ENCODE results near the gene ANK2.
"Not testable (repeated sequence)": the region's sequence is repeated elsewhere in the genome, so short reads cannot be mapped to it uniquely, and the experiment has no call there.

Gene ANK2

DNA sequence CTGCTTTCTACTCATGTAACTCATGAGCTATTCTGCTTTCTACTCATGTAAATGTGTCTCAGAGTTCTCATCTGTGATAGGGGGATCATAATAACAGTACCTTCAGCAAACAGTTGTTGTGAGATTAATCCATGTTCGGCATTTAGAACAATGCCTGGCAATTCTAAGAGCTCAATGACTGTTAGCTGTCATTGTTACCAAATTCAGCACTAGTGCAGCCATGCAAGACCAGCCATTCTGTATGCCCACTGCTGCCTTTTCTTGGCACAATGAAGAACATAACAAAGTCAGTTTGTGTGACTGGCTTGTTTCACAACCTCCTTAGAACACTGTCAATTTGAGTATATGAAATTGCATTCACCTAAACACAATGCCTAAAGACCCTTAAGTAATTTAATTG is 163.2 kb downstream of the ANK2 start:
- no peaks in the 10 kb centered on the region for H3K27me3 ChIP-seq (ENCODE audit: control insufficient read depth in 1 of 2, insufficient read depth in 2 of 2, low read length in 2 of 2)
- H3K4me3 ChIP-seq (ENCODE audit: low read depth in 1 of 2, low read length in 2 of 2), result no peak overlapping the region
- no peak overlapping the region for H3K9ac ChIP-seq (ENCODE audit: low read depth in 1 of 2, low read length in 2 of 2)
- no peaks in the 10 kb centered on the region for H3K4me1 ChIP-seq (ENCODE audit: control insufficient read depth in 1 of 2, insufficient read depth in 2 of 2, low read length in 2 of 2)
- H3K9me3 ChIP-seq (ENCODE audit: control insufficient read depth in 1 of 2, low read length in 2 of 2), result no peaks in the 10 kb centered on the region
- H3K36me3 ChIP-seq (ENCODE audit: control insufficient read depth in 1 of 2, insufficient read depth in 2 of 2, low read length in 2 of 2), result no peaks in the 10 kb centered on the region
- H3K27ac ChIP-seq (ENCODE audit: low read depth, low read length), result no peak overlapping the region

DNA sequence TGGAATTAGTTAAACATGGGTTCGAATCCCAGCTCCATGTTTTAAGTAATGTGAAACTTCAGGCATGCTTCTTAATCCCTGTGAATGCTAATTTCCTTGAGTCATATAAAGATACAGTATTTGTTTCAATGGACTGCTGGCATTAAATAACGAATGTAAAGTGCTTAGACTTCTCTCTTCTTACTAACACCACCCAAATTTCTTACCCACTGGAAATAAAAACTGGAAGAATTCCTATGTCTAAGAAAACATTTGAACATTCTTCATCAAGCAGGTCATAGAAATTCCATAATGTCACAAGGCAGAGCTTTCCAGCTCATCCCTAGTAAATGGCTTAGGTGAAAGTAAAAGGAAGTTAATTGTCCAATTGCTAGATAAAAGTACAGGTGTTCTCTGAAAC is 172.5 kb downstream of the ANK2 start:
- Histone ChIP-seq H3K27me3 (ENCODE audit: control insufficient read depth in 1 of 2, insufficient read depth in 2 of 2, low read length in 2 of 2) (no peaks in the 10 kb centered on the region), H3K4me1 (ENCODE audit: control insufficient read depth in 1 of 2, insufficient read depth in 2 of 2, low read length in 2 of 2) (no peaks in the 10 kb centered on the region), H3K4me3 (ENCODE audit: low read depth in 1 of 2, low read length in 2 of 2) (no peak overlapping the region), H3K36me3 (ENCODE audit: control insufficient read depth in 1 of 2, insufficient read depth in 2 of 2, low read length in 2 of 2) (no peaks in the 10 kb centered on the region), H3K27ac (ENCODE audit: low read depth, low read length) (no peak overlapping the region), H3K9me3 (ENCODE audit: control insufficient read depth in 1 of 2, low read length in 2 of 2) (no peaks in the 10 kb centered on the region), H3K9ac (ENCODE audit: low read depth in 1 of 2, low read length in 2 of 2) (no peak overlapping the region)

DNA sequence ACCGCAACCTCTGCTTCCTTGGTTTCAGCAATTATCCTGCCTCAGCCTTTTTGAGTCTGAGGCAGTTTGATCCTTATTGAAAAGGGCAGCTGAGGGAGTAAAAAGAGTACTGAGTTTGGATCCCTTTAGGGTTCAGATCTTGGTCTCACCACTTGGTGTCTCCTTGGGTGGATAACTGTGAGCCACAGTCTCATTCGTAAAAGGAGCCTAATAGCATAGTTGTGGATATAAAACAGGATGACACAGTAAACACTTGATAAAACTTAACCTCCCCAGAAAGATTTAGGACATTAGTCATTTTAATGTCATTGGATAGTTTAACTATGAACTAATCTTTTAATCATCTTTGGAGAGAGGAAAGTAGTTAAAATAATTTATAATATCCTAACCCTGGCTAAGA is 173.0 kb downstream of the ANK2 start:
- Histone ChIP-seq H3K27me3 (ENCODE audit: control insufficient read depth in 1 of 2, insufficient read depth in 2 of 2, low read length in 2 of 2) (no peaks in the 10 kb centered on the region), H3K4me3 (ENCODE audit: low read depth in 1 of 2, low read length in 2 of 2) (no peak overlapping the region), H3K9ac (ENCODE audit: low read depth in 1 of 2, low read length in 2 of 2) (no peak overlapping the region), H3K36me3 (ENCODE audit: control insufficient read depth in 1 of 2, insufficient read depth in 2 of 2, low read length in 2 of 2) (no peaks in the 10 kb centered on the region), H3K27ac (ENCODE audit: low read depth, low read length) (no peak overlapping the region), H3K9me3 (ENCODE audit: control insufficient read depth in 1 of 2, low read length in 2 of 2) (no peaks in the 10 kb centered on the region), H3K4me1 (ENCODE audit: control insufficient read depth in 1 of 2, insufficient read depth in 2 of 2, low read length in 2 of 2) (no peaks in the 10 kb centered on the region)

DNA sequence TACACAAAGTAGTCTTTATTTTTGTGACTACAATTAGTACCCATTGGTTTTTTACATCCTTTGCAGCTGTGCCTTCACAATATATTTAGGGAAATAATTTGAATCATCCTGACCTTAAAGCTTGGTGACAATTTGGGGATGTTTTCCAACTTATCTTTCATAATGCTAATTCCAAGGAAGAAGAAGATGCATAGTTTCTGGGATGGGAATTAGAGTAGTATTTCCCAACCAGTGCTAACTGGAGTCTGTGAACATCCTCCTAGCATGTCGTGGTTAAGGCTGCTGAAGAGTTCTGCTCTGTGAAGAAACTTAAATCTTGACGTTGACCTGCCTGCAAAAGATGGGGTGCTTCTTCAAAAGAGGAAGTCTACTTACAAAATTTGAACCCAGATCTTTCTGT is 173.5 kb downstream of the ANK2 start:
- Histone ChIP-seq H3K4me1 (ENCODE audit: control insufficient read depth in 1 of 2, insufficient read depth in 2 of 2, low read length in 2 of 2) (no peaks in the 10 kb centered on the region), H3K36me3 (ENCODE audit: control insufficient read depth in 1 of 2, insufficient read depth in 2 of 2, low read length in 2 of 2) (no peaks in the 10 kb centered on the region), H3K27ac (ENCODE audit: low read depth, low read length) (no peak overlapping the region), H3K9ac (ENCODE audit: low read depth in 1 of 2, low read length in 2 of 2) (no peak overlapping the region), H3K27me3 (ENCODE audit: control insufficient read depth in 1 of 2, insufficient read depth in 2 of 2, low read length in 2 of 2) (no peaks in the 10 kb centered on the region), H3K4me3 (ENCODE audit: low read depth in 1 of 2, low read length in 2 of 2) (no peak overlapping the region), H3K9me3 (ENCODE audit: control insufficient read depth in 1 of 2, low read length in 2 of 2) (no peaks in the 10 kb centered on the region)

DNA sequence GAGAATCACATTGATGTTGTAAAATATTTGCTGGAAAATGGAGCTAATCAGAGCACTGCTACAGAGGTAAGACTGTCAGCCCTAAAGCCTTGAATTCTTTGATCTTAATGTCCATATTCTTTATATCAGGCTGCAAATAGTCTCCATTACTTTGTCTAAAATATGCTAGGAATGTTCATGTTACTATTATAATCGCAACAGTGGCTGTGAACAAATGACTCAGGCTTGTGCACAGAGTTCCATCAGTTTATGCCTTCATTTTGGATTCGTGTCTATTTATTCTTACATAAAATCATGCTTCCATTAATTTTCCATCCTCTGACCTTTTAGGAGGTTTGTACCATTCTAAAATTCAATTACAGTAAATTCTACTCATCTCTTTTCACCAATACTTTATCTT is 182.7 kb downstream of the ANK2 start:
- Histone ChIP-seq H3K36me3 (ENCODE audit: control insufficient read depth in 1 of 2, insufficient read depth in 2 of 2, low read length in 2 of 2) (no peaks in the 10 kb centered on the region), H3K27me3 (ENCODE audit: control insufficient read depth in 1 of 2, insufficient read depth in 2 of 2, low read length in 2 of 2) (no peaks in the 10 kb centered on the region), H3K4me1 (ENCODE audit: control insufficient read depth in 1 of 2, insufficient read depth in 2 of 2, low read length in 2 of 2) (no peaks in the 10 kb centered on the region), H3K9me3 (ENCODE audit: control insufficient read depth in 1 of 2, low read length in 2 of 2) (no peaks in the 10 kb centered on the region), H3K9ac (ENCODE audit: low read depth in 1 of 2, low read length in 2 of 2) (no peak overlapping the region), H3K4me3 (ENCODE audit: low read depth in 1 of 2, low read length in 2 of 2) (no peak overlapping the region), H3K27ac (ENCODE audit: low read depth, low read length) (no peak overlapping the region)

DNA sequence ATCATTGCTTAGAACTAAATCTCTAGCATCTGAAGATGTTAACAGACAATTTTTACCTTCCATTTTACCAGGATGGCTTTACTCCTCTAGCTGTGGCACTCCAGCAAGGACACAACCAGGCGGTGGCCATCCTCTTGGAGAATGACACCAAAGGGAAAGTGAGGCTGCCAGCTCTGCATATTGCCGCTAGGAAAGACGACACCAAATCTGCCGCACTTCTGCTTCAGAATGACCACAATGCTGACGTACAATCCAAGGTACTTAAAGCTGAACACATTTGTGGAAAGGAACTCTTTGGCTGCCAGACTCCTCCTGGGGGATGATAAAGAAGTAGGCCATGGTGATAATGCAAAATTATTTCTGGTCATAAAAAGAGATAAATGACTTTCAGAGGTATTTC is 187.5 kb downstream of the ANK2 start:
- no peak overlapping the region for H3K4me3 ChIP-seq (ENCODE audit: low read depth in 1 of 2, low read length in 2 of 2)
- no peaks in the 10 kb centered on the region for H3K27me3 ChIP-seq (ENCODE audit: control insufficient read depth in 1 of 2, insufficient read depth in 2 of 2, low read length in 2 of 2)
- H3K36me3 ChIP-seq (ENCODE audit: control insufficient read depth in 1 of 2, insufficient read depth in 2 of 2, low read length in 2 of 2), result no peaks in the 10 kb centered on the region
- no peak overlapping the region for H3K9ac ChIP-seq (ENCODE audit: low read depth in 1 of 2, low read length in 2 of 2)
- no peak overlapping the region for H3K27ac ChIP-seq (ENCODE audit: low read depth, low read length)
- no peaks in the 10 kb centered on the region for H3K4me1 ChIP-seq (ENCODE audit: control insufficient read depth in 1 of 2, insufficient read depth in 2 of 2, low read length in 2 of 2)
- H3K9me3 ChIP-seq (ENCODE audit: control insufficient read depth in 1 of 2, low read length in 2 of 2), result no peaks in the 10 kb centered on the region

DNA sequence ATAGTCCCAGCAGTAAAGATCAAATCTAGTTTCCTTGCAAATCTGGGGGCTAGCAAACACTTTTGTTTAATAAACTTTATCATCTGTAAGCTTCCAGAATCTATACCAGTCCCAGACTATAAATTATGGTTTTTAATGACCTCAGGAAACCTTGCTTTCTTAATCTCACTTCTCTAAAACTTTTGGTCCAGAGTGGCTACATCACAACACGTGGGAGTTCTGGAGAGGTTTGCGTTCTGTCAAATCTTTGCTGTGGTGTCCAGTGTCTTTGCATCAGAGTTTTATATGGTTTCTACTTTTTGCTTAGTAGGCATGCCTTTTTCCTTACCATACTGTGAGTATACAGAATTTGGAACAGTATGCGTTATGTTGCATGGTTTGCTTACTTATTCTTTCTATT is 193.9 kb downstream of the ANK2 start:
- Histone ChIP-seq H3K36me3 (ENCODE audit: control insufficient read depth in 1 of 2, insufficient read depth in 2 of 2, low read length in 2 of 2) (no peaks in the 10 kb centered on the region), H3K4me1 (ENCODE audit: control insufficient read depth in 1 of 2, insufficient read depth in 2 of 2, low read length in 2 of 2) (no peaks in the 10 kb centered on the region)

DNA sequence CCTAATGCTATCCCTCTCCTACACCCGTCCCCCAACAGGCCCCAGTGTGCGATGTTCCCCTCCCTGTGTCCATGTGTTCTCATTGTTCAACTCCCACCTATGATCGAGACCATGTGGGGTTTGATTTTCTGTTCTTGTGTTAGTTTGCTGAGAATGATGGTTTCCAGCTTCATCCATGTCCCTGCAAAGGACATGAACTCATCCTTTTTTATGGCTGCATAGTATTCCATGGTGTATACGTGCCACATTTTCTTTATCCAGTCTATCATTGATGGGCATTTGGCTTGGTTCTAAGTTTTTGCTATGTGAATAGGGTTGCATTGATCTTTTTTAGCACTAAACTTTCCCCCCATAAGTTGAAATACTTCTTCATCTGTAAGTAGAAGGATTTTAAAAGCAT is 195.3 kb downstream of the ANK2 start:
- H3K27me3 ChIP-seq (ENCODE audit: control insufficient read depth in 1 of 2, insufficient read depth in 2 of 2, low read length in 2 of 2); H3K36me3 ChIP-seq (ENCODE audit: control insufficient read depth in 1 of 2, insufficient read depth in 2 of 2, low read length in 2 of 2); H3K4me3 ChIP-seq (ENCODE audit: low read depth in 1 of 2, low read length in 2 of 2): not testable (repeated sequence)

More for the DNA sequence above, 193.9 kb downstream of the ANK2 start:
- H3K4me3 ChIP-seq (ENCODE audit: low read depth in 1 of 2, low read length in 2 of 2), result no peak overlapping the region
- no peaks in the 10 kb centered on the region for H3K27me3 ChIP-seq (ENCODE audit: control insufficient read depth in 1 of 2, insufficient read depth in 2 of 2, low read length in 2 of 2)
- no peaks in the 10 kb centered on the region for H3K9me3 ChIP-seq (ENCODE audit: control insufficient read depth in 1 of 2, low read length in 2 of 2)
- H3K9ac ChIP-seq (ENCODE audit: low read depth in 1 of 2, low read length in 2 of 2), result no peak overlapping the region
- H3K27ac ChIP-seq (ENCODE audit: low read depth, low read length), result no peak overlapping the region

DNA sequence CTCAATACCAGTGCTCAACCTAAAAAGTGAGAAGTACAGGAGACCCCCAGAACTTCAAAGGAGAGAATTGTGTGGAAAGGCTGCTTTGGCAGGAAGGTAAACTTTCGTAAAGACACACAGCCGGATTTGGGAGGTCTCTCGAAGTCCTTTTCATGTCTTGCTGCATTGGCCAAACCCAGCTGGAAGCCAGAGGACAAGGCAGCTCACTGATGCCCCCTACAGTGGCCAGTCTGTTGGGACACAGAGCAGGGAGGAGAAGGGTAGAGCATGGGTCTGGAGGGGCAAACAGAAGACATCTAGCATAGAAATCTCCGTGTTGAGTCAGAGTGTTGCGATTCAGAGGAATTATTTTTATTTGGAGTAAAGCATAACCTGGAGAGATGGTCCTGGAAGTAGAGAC is 198.9 kb downstream of the ANK2 start:
- no peaks in the 10 kb centered on the region for H3K9me3 ChIP-seq (ENCODE audit: control insufficient read depth in 1 of 2, low read length in 2 of 2)
- H3K27ac ChIP-seq (ENCODE audit: low read depth, low read length), result no peak overlapping the region
- no peak overlapping the region for H3K9ac ChIP-seq (ENCODE audit: low read depth in 1 of 2, low read length in 2 of 2)
- H3K4me1 ChIP-seq (ENCODE audit: control insufficient read depth in 1 of 2, insufficient read depth in 2 of 2, low read length in 2 of 2), result no peaks in the 10 kb centered on the region
- no peaks in the 10 kb centered on the region for H3K27me3 ChIP-seq (ENCODE audit: control insufficient read depth in 1 of 2, insufficient read depth in 2 of 2, low read length in 2 of 2)
- no peaks in the 10 kb centered on the region for H3K36me3 ChIP-seq (ENCODE audit: control insufficient read depth in 1 of 2, insufficient read depth in 2 of 2, low read length in 2 of 2)
- H3K4me3 ChIP-seq (ENCODE audit: low read depth in 1 of 2, low read length in 2 of 2), result no peak overlapping the region

More for the DNA sequence above, 195.3 kb downstream of the ANK2 start:
- not testable (repeated sequence) for H3K9me3 ChIP-seq (ENCODE audit: control insufficient read depth in 1 of 2, low read length in 2 of 2); H3K27ac ChIP-seq (ENCODE audit: low read depth, low read length); H3K9ac ChIP-seq (ENCODE audit: low read depth in 1 of 2, low read length in 2 of 2); H3K4me1 ChIP-seq (ENCODE audit: control insufficient read depth in 1 of 2, insufficient read depth in 2 of 2, low read length in 2 of 2)

DNA sequence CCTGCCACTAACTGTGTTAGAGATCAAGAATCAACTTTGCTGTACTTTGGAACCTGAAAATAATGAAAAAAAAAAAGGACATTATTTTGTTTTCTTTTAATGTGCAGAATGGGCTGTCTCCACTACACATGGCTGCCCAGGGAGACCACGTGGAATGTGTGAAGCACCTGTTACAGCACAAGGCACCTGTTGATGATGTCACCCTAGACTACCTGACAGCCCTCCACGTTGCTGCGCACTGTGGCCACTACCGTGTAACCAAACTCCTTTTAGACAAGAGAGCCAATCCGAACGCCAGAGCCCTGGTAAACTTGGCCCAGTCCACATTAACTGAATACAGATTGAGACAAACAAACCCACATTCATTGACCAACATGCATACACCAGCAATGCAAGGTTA is 206.2 kb downstream of the ANK2 start:
- Histone ChIP-seq H3K4me3 (ENCODE audit: low read depth in 1 of 2, low read length in 2 of 2) (no peak overlapping the region), H3K4me1 (ENCODE audit: control insufficient read depth in 1 of 2, insufficient read depth in 2 of 2, low read length in 2 of 2) (no peaks in the 10 kb centered on the region), H3K9ac (ENCODE audit: low read depth in 1 of 2, low read length in 2 of 2) (no peak overlapping the region), H3K36me3 (ENCODE audit: control insufficient read depth in 1 of 2, insufficient read depth in 2 of 2, low read length in 2 of 2) (no peaks in the 10 kb centered on the region), H3K27me3 (ENCODE audit: control insufficient read depth in 1 of 2, insufficient read depth in 2 of 2, low read length in 2 of 2) (no peaks in the 10 kb centered on the region), H3K27ac (ENCODE audit: low read depth, low read length) (no peak overlapping the region), H3K9me3 (ENCODE audit: control insufficient read depth in 1 of 2, low read length in 2 of 2) (no peaks in the 10 kb centered on the region)

DNA sequence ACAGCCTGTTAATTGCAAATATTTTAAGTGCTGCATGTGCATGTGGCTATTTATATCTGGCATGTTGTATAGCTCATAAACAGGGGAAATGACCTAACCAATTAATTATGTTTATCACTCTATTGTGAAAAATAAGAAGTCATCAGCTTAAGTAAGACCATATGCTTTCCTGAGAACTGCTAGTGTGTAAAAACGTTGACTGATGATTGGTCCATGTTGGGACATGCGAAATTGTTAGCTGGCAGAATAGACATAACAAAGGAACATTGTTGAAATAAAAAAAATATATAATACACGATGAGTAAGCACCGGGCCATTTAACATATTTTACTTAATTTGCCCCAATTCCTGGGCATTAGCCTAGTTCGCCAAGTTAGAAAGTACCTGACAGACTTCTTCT is 207.5 kb downstream of the ANK2 start:
- Histone ChIP-seq H3K4me1 (ENCODE audit: control insufficient read depth in 1 of 2, insufficient read depth in 2 of 2, low read length in 2 of 2) (no peaks in the 10 kb centered on the region), H3K27ac (ENCODE audit: low read depth, low read length) (no peak overlapping the region), H3K4me3 (ENCODE audit: low read depth in 1 of 2, low read length in 2 of 2) (no peak overlapping the region), H3K27me3 (ENCODE audit: control insufficient read depth in 1 of 2, insufficient read depth in 2 of 2, low read length in 2 of 2) (no peaks in the 10 kb centered on the region), H3K36me3 (ENCODE audit: control insufficient read depth in 1 of 2, insufficient read depth in 2 of 2, low read length in 2 of 2) (no peaks in the 10 kb centered on the region), H3K9ac (ENCODE audit: low read depth in 1 of 2, low read length in 2 of 2) (no peak overlapping the region), H3K9me3 (ENCODE audit: control insufficient read depth in 1 of 2, low read length in 2 of 2) (no peaks in the 10 kb centered on the region)

All from duodenal mucosa (tissue), 2 donors.